Ascending aorta (tissue), 2 donors: ENCODE data around the gene KIF2C. TPM values are rescaled to one million over a fixed set of nuclear protein-coding genes. Genes with fewer than 3 reads are reported as not detected.
"Not testable (repeated sequence)": the region's sequence is repeated elsewhere in the genome, so short reads cannot be mapped to it uniquely, and the experiment has no call there.

Experiments used
- DNase-seq, 2 donors: peaks; one replicate each; pipeline ENCODE4 v3.0.0-alpha.2; 2019; ENCODE audit warnings: low spot score in 2 of 2
- H3K27ac ChIP-seq, 2 donors: fragments of 200-600 bp; sonication (generic); one replicate each; pipeline ENCODE4 v1.5.1; 2016 to 2017; ENCODE audit warnings: mild to moderate bottlenecking in 1 of 2
- H3K27me3 ChIP-seq: fragments of 200-600 bp; sonication (generic); one replicate; pipeline ENCODE4 v1.5.1; 2017
- H3K36me3 ChIP-seq, 2 donors: fragments of 200-600 bp; sonication (generic); one replicate each; pipeline ENCODE4 v1.5.1; 2016
- H3K4me1 ChIP-seq, 2 donors: fragments of 200-600 bp; sonication (generic); one replicate each; pipeline ENCODE4 v1.5.1; 2016 to 2017; ENCODE audit warnings: mild to moderate bottlenecking in 1 of 2
- H3K4me3 ChIP-seq, 2 donors: fragments of 200-600 bp; sonication (generic); one replicate each; pipeline ENCODE4 v1.5.1; 2016 to 2017; ENCODE audit warnings: mild to moderate bottlenecking in 1 of 2
- H3K9me3 ChIP-seq, 2 donors: fragments of 200-600 bp; sonication (generic); one replicate each; pipeline ENCODE4 v1.5.1; 2016
- CTCF ChIP-seq, 3 experiments: fragments of 200-600 bp in 2 of 3; fragments of 450-650 bp in 1 of 3; sonication (generic) in 2 of 3; IDR thresholded peaks; one replicate each; pipeline ENCODE4 v1.5.1; 2016 to 2019; ENCODE audit warnings: antibody characterized with exemption in 3 of 3, mild to moderate bottlenecking in 1 of 3, moderate library complexity in 1 of 3
- intact Hi-C: fragments of 100-400 bp; cut with DNase I; formaldehyde crosslinking; loops from one replicate; pipeline ENCODE4 v1.15.1; 2023
- total RNA-seq: library from RNA; depleted of rRNA; stranded (reverse); fragments of >200 nt; gene quantifications from one replicate; pipeline ENCODE4 v1.1.0, GENCODE V29; 2016

The KIF2C gene
- total RNA-seq, 1 donor from 2014 or later: 0.53 TPM

- intact Hi-C loops: no loop called here
- peak overlapping the region; percentile 77 to 82 for H3K27ac ChIP-seq
Measured at GRCh38 chr1:44740179-44740617, 561 bp downstream of the KIF2C start.

GRCh38 chr1:44743211-44743610 lies 3.6 kb downstream of the KIF2C start:
- DNase-seq: no peak
- TF ChIP-seq CTCF (IDR thresholded peaks at IDR 0.05): no peak
- H3K4me3 ChIP-seq: no peak overlapping the region
- no peak overlapping the region for H3K27ac ChIP-seq
- H3K4me1 ChIP-seq: peaks cover 3 to 6% of the 10 kb centered on the region in 2 donors
- H3K9me3 ChIP-seq: no peaks in the 10 kb centered on the region
- intact Hi-C loops: no loop called here
- no peaks in the 10 kb centered on the region for H3K27me3 ChIP-seq
- H3K36me3 ChIP-seq: no peaks in the 10 kb centered on the region

More at GRCh38 chr1:44740179-44740617, 561 bp downstream of the KIF2C start:
- H3K36me3 ChIP-seq: no peaks in the 10 kb centered on the region
- H3K4me1 ChIP-seq: peaks cover 3 to 6% of the 10 kb centered on the region in 2 donors
- no peak for DNase-seq
- no peaks in the 10 kb centered on the region for H3K9me3 ChIP-seq
- no peaks in the 10 kb centered on the region for H3K27me3 ChIP-seq
- TF ChIP-seq CTCF (IDR thresholded peaks at IDR 0.05): no peak
- H3K4me3 ChIP-seq: peak overlapping the region; percentile 53 to 63

- intact Hi-C loops: no loop called here
- H3K9me3 ChIP-seq: no peaks in the 10 kb centered on the region
Measured at GRCh38 chr1:44747878-44748277, 8.2 kb downstream of the KIF2C start.

GRCh38 chr1:44757420-44757819 lies 17.8 kb downstream of the KIF2C start:
- Histone ChIP-seq H3K4me1 (no peaks in the 10 kb centered on the region), H3K36me3 (peaks cover 0 to 20% of the 10 kb centered on the region in 2 donors), H3K9me3 (no peaks in the 10 kb centered on the region), H3K4me3 (no peak overlapping the region), H3K27ac (no peak overlapping the region), H3K27me3 (no peaks in the 10 kb centered on the region)
- no peak for DNase-seq
- no peak for TF ChIP-seq CTCF (IDR thresholded peaks at IDR 0.05)
- intact Hi-C loops: no loop called here

More at GRCh38 chr1:44747878-44748277, 8.2 kb downstream of the KIF2C start:
- Histone ChIP-seq H3K4me1 (no peaks in the 10 kb centered on the region), H3K4me3 (no peak overlapping the region), H3K27me3 (no peaks in the 10 kb centered on the region), H3K27ac (no peak overlapping the region), H3K36me3 (no peaks in the 10 kb centered on the region)
- no peak for DNase-seq
- no peak for TF ChIP-seq CTCF (IDR thresholded peaks at IDR 0.05)

- H3K4me3 ChIP-seq: no peak overlapping the region
- DNase-seq: no peak
- H3K4me1 ChIP-seq: no peaks in the 10 kb centered on the region
- H3K9me3 ChIP-seq: no peaks in the 10 kb centered on the region
- no peak overlapping the region for H3K27ac ChIP-seq
- intact Hi-C loops: no loop called here
- H3K27me3 ChIP-seq: no peaks in the 10 kb centered on the region
- peaks cover 0 to 23% of the 10 kb centered on the region in 2 donors for H3K36me3 ChIP-seq
- TF ChIP-seq CTCF (IDR thresholded peaks at IDR 0.05): no peak
Measured at GRCh38 chr1:44759077-44759476, 19.4 kb downstream of the KIF2C start.

GRCh38 chr1:44760876-44761275 lies 21.2 kb downstream of the KIF2C start:
- no peak overlapping the region for H3K4me3 ChIP-seq
- no peak overlapping the region for H3K27ac ChIP-seq
- intact Hi-C loops: no loop called here
- H3K36me3 ChIP-seq: peaks cover 0 to 23% of the 10 kb centered on the region in 2 donors
- no peaks in the 10 kb centered on the region for H3K9me3 ChIP-seq
- H3K4me1 ChIP-seq: no peaks in the 10 kb centered on the region
- H3K27me3 ChIP-seq: no peaks in the 10 kb centered on the region
- TF ChIP-seq CTCF (IDR thresholded peaks at IDR 0.05): no peak
- DNase-seq: no peak

GRCh38 chr1:44766421-44766820 lies 26.8 kb downstream of the KIF2C start:
- intact Hi-C loops, H3K4me3 ChIP-seq, H3K4me1 ChIP-seq, DNase-seq, H3K9me3 ChIP-seq, H3K27ac ChIP-seq, H3K27me3 ChIP-seq: not testable (repeated sequence)
- H3K36me3 ChIP-seq: peaks cover 0 to 13% of the 10 kb centered on the region in 2 donors
